Mucosa of gallbladder (tissue), 1 donor: ENCODE measurements around the gene HSF2BP. TPM values are rescaled to one million over a fixed set of nuclear protein-coding genes. Genes with fewer than 3 reads are reported as not detected.
A peak's percentile ranks its signal among the peaks of the same experiment; 100 is the strongest.
"Not testable (repeated sequence)": the region's sequence is repeated elsewhere in the genome, so short reads cannot be mapped to it uniquely, and the experiment has no call there.

ENCODE experiments used
- DNase-seq: peaks from one replicate; pipeline ENCODE4 v3.0.0-alpha.2; 2020; ENCODE audit warnings: low spot score
- total RNA-seq: library from RNA; stranded (reverse); gene quantifications from one replicate; pipeline ENCODE4 v1.2.1, GENCODE V29; 2021
- donor health status: DM: no; HTN: no; CAD: no.

Gene HSF2BP
- 0.26 TPM for total RNA-seq

- DNase-seq, result peak; percentile 82
Observed at GRCh38 chr21:43659136-43660000, at the start of gene HSF2BP, which contains the start of gene RRP1B. TSS of gene HSF2BP (minus strand) at chr21:43659488. CDS start at chr21:43658096, 1,392 bp downstream. TSS of gene RRP1B (plus strand) at chr21:43659560. CDS start at chr21:43659665, 105 bp downstream.

- DNase-seq, result no peak
Observed at GRCh38 chr21:43708745-43709381, 49.6 kb upstream of the HSF2BP start.

- DNase-seq, result no peak
Observed at GRCh38 chr21:43707462-43707861, 48.2 kb upstream of the HSF2BP start.

- DNase-seq, result peak; percentile 76
Observed at GRCh38 chr21:43703035-43703880, 44.0 kb upstream of the HSF2BP start.

GRCh38 chr21:43702785-43703034 is 43.4 kb upstream of the HSF2BP start:
- DNase-seq, result no peak

- DNase-seq, result no peak
Observed at GRCh38 chr21:43701936-43702784, 42.9 kb upstream of the HSF2BP start.

GRCh38 chr21:43699933-43700599 is 40.8 kb upstream of the HSF2BP start:
- no peak for DNase-seq

- not testable (repeated sequence) for DNase-seq
Observed at GRCh38 chr21:43699492-43699777, 40.1 kb upstream of the HSF2BP start.

- DNase-seq, result no peak
Observed at GRCh38 chr21:43697758-43698643, 38.7 kb upstream of the HSF2BP start.

- DNase-seq, result no peak
Observed at GRCh38 chr21:43696214-43696613, 36.9 kb upstream of the HSF2BP start.

- DNase-seq, result no peak
Observed at GRCh38 chr21:43694437-43695079, 35.3 kb upstream of the HSF2BP start.

- no peak for DNase-seq
Observed at GRCh38 chr21:43693981-43694380, 34.7 kb upstream of the HSF2BP start.

GRCh38 chr21:43692949-43693348 is 33.7 kb upstream of the HSF2BP start:
- DNase-seq, result no peak

- DNase-seq, result no peak
Observed at GRCh38 chr21:43691801-43692200, 32.5 kb upstream of the HSF2BP start.

- DNase-seq, result no peak
Observed at GRCh38 chr21:43691086-43691795, 32.0 kb upstream of the HSF2BP start.

- DNase-seq, result no peak
Observed at GRCh38 chr21:43690346-43690745, 31.1 kb upstream of the HSF2BP start.

GRCh38 chr21:43689556-43690337 is 30.5 kb upstream of the HSF2BP start:
- DNase-seq, result no peak

- no peak for DNase-seq
Observed at GRCh38 chr21:43688906-43689305, 29.6 kb upstream of the HSF2BP start.
